Measurements from ENCODE around the gene ANKUB1. TPM values are rescaled to one million over a fixed set of nuclear protein-coding genes. Genes with fewer than 3 reads are reported as not detected.

Gene ANKUB1
- total and polyA plus RNA-seq, 4 donors: 0.19 TPM; not detected in 3

DNA sequence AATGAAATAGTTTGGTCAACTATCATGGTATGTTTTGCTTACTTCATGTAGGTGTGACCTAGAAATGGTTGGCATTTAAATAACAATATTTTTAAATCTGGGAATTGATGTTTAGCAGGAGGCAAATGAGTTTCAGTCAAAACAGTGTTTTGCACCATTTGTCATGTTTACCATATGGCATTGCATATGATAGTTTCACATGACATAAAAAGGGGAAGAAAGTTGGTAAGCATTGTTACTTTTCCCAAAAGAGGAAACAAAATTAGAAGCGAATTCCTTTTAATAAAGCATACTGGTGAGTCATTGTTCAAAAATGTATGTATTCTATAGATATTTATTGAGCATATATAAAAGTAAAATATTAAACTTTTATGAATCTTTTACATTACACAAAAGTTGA lies 23.0 kb upstream of the ANKUB1 start:
- 82% methylated on average over 1 of the region's 1 CpG for WGBS
- H3K9ac ChIP-seq (ENCODE audit: low read depth in 1 of 2, low read length in 2 of 2): no peak overlapping the region
- no peak for DNase-seq (ENCODE audit: low spot score)

DNA sequence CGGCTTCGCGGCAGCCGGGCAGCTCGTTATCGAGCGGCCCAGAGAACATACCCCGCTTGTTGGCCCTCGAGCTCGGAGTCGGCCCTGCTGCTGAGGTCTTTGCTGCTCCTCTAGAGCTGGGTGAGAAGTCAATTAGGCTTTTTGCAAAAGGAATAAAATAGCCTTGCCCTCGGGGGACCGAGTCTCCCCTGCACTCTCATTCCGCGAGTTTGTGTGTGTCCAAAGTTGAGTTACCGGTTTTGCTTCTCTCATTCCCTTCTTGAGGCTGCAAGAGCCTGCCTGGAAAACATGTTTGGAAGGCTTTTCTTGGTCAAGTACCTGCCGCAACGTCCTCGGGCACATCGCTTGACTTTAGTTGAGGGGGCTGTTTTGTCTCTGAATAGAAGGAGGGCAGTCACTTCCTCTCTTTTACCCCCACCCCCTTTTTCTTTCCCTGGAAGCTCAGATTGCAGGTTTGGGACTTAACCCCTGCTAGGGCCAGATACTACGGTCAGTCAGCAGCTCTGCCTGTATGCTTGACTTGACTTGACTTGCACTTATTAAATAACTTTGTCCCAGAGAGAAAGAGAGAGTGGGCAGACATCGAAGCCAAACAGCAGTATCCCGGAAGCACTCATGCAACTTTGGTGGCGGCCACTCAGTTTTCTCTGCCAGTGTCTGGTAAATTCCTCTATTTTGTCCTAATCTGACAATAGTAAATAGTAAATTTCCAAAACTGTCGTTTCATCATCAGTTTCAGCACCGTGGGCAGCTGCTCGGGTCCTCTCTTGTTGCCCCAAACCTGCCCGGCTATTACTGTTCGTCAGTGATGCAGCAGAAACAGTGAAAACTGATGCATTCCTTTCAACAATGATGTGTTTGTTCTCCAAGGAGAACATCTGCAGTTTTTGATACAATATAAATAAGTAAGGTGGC lies 21.3 kb upstream of the ANKUB1 start:
- Histone ChIP-seq H3K27ac (ENCODE audit: low read depth in 1 of 2, low read length in 2 of 2) (peak overlapping the region; percentile 98 to 100), H3K4me1 (ENCODE audit: control insufficient read depth in 4 of 4, insufficient read depth in 4 of 4, low read length in 3 of 4) (peaks cover 3 to 29% (median 14%) of the 10 kb centered on the region in 4 donors), H3K36me3 (ENCODE audit: control insufficient read depth in 4 of 4, insufficient read depth in 3 of 4, low read depth in 1 of 4, low read length in 3 of 4) (no peaks in the 10 kb centered on the region), H3K9ac (ENCODE audit: low read depth in 1 of 2, low read length in 2 of 2) (peak overlapping the region; percentile 84 to 97), H3K27me3 (ENCODE audit: control insufficient read depth in 4 of 4, insufficient read depth in 4 of 4, low read length in 3 of 4) (no peaks in the 10 kb centered on the region), H3K9me3 (ENCODE audit: control insufficient read depth in 4 of 4, low read length in 3 of 4) (no peaks in the 10 kb centered on the region), H3K4me3 (ENCODE audit: low read depth in 1 of 3, low read length in 3 of 3) (peak overlapping the region; percentile 74 to 97 (median 95))
- peak; percentile 36 for DNase-seq (ENCODE audit: low spot score)
- peak; percentile 16 for TF ChIP-seq TAF1 (conservative IDR thresholded peaks at IDR 0.05)
- no peak for TF ChIP-seq MAX (IDR thresholded peaks at IDR 0.05)
- TF ChIP-seq SP1 (IDR thresholded peaks at IDR 0.05): no peak
- peak in 1 of 2 donors; percentile 7 for TF ChIP-seq GABPA (IDR thresholded peaks at IDR 0.05 in 1 of 2, conservative IDR thresholded peaks at IDR 0.05 in 1 of 2)
- peak; percentile 79 for TF ChIP-seq ATF3 (IDR thresholded peaks at IDR 0.05)
- TF ChIP-seq RAD21 (IDR thresholded peaks at IDR 0.05): no peak
- TF ChIP-seq CTCF (IDR thresholded peaks at IDR 0.05; ENCODE audit: low read depth, low read length, missing input control): no peak
- TF ChIP-seq REST (IDR thresholded peaks at IDR 0.05): peak; percentile 97
- no peak for TF ChIP-seq FOXA1 (IDR thresholded peaks at IDR 0.05)
- peak in 1 of 2 donors; percentile 5 for TF ChIP-seq HNF4A (conservative IDR thresholded peaks at IDR 0.05)
- TF ChIP-seq FOXA2 (IDR thresholded peaks at IDR 0.05): no peak
- WGBS: under 1% methylated on average over 29 of the region's 29 CpGs

More for the DNA sequence above, 23.0 kb upstream of the ANKUB1 start:
- H3K9me3 ChIP-seq (ENCODE audit: control insufficient read depth in 4 of 4, low read length in 3 of 4): no peaks in the 10 kb centered on the region
- no peak overlapping the region for H3K4me3 ChIP-seq (ENCODE audit: low read depth in 1 of 3, low read length in 3 of 3)
- H3K27ac ChIP-seq (ENCODE audit: low read depth in 1 of 2, low read length in 2 of 2): peak overlapping the region in 1 of 2 donors; percentile 33
- H3K4me1 ChIP-seq (ENCODE audit: control insufficient read depth in 4 of 4, insufficient read depth in 4 of 4, low read length in 3 of 4): peaks cover 3 to 29% (median 14%) of the 10 kb centered on the region in 4 donors
- H3K27me3 ChIP-seq (ENCODE audit: control insufficient read depth in 4 of 4, insufficient read depth in 4 of 4, low read length in 3 of 4): no peaks in the 10 kb centered on the region
- H3K36me3 ChIP-seq (ENCODE audit: control insufficient read depth in 4 of 4, insufficient read depth in 3 of 4, low read depth in 1 of 4, low read length in 3 of 4): no peaks in the 10 kb centered on the region
- TF ChIP-seq FOXA2 (IDR thresholded peaks at IDR 0.05) (no peak), JUND (IDR thresholded peaks at IDR 0.05) (no peak), MAX (IDR thresholded peaks at IDR 0.05) (no peak), FOXA1 (IDR thresholded peaks at IDR 0.05) (no peak), HNF4A (conservative IDR thresholded peaks at IDR 0.05) (no peak), ZBTB33 (IDR thresholded peaks at IDR 0.05) (no peak)

Data from liver (tissue), 9 donors.